Measurements from ENCODE around the gene CWC25. TPM values are rescaled to one million over a fixed set of nuclear protein-coding genes. Genes with fewer than 3 reads are reported as not detected.

The CWC25 gene
- total and polyA plus RNA-seq, 2 of the 13 experiments (the other 11 are each of a cell fraction or from before 2014, with no cell fraction given), result 15.6 to 22.7 TPM

DNA sequence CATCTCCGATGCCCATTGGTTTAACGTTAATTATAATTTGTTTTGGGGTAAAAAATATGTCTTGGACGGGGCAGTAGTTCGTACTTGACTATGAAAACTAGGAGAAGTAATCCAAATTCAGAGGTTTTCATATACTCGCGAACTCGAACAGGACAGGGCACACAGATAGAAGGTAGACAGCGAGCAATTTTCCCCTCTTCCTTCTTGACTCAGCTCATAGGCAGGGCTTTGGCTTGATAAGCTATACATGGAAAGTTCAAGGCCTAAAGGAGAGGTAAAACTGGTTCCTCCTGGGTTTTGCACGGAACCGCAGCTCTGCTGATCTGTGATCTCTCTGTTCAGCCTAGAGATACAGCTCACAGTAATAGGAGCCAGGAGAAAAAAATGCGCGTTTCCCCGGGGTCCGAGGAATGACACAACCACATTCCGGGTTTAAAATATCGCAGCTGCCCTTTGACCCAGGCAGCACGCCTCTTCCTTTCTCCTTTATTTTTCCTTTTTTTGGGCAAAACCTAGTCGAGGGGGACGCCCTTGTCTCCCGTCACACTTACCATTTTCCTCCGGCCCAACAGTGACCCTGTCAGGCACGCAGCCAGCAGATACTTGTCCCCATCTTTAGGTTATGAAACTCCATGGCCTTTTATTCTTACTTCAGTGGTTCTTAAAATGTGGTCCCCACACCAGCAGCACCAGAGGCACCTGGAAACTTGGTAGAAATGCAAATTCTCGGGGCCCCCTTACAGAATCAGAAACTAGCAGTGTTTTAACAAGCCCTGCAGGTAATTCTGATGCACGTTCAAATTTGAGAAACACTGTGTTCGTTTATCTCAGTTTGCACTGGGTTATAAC lies 43.1 kb upstream of the CWC25 start (continued):
- TF ChIP-seq HDAC2 (CRISPR knock-in tag; IDR thresholded peaks at IDR 0.05) (no peak), NFIB (CRISPR knock-in tag; IDR thresholded peaks at IDR 0.05; ENCODE audit: borderline replicate concordance) (no peak), ZBTB14 (CRISPR knock-in tag; IDR thresholded peaks at IDR 0.05) (no peak), ZNF883 (CRISPR knock-in tag; IDR thresholded peaks at IDR 0.05; ENCODE audit: not compliant biosample characterization) (no peak), YEATS4 (CRISPR knock-in tag; IDR thresholded peaks at IDR 0.05; ENCODE audit: borderline replicate concordance) (no peak), ATF2 (CRISPR knock-in tag; IDR thresholded peaks at IDR 0.05) (no peak), CEBPG (CRISPR knock-in tag; IDR thresholded peaks at IDR 0.05) (peak; percentile 55; the same call in 1 of the 2 replicates), ZNF333 (CRISPR knock-in tag; IDR thresholded peaks at IDR 0.05; ENCODE audit: borderline replicate concordance) (no peak), SMYD3 (CRISPR knock-in tag; IDR thresholded peaks at IDR 0.05) (no peak), HOXA9 (CRISPR knock-in tag; IDR thresholded peaks at IDR 0.05; ENCODE audit: borderline replicate concordance) (no peak), GMEB2 (CRISPR knock-in tag; IDR thresholded peaks at IDR 0.05; ENCODE audit: low read depth) (no peak)

All from HepG2 (cell line).